Ishikawa (cell line): Measurements from ENCODE around the gene TPM3.

Experiments
- EP300 ChIP-seq: IDR thresholded peaks from 2 replicates; pipeline ENCODE4 v1.6.1; 2012; ENCODE audit warnings: borderline replicate concordance
- NFIC ChIP-seq: IDR thresholded peaks from 2 replicates; pipeline ENCODE4 v1.6.1; 2012
- RAD21 ChIP-seq: IDR thresholded peaks from 2 replicates; pipeline ENCODE4 v1.6.1; 2012; ENCODE audit warnings: low read depth
- REST ChIP-seq: IDR thresholded peaks from 2 replicates; pipeline ENCODE4 v1.6.1; 2012; ENCODE audit warnings: low read depth, mild to moderate bottlenecking
- TF ChIP-seq, protein P1 (sequence below): IDR thresholded peaks from 2 replicates; pipeline ENCODE4 v1.6.1; 2012

DNA sequence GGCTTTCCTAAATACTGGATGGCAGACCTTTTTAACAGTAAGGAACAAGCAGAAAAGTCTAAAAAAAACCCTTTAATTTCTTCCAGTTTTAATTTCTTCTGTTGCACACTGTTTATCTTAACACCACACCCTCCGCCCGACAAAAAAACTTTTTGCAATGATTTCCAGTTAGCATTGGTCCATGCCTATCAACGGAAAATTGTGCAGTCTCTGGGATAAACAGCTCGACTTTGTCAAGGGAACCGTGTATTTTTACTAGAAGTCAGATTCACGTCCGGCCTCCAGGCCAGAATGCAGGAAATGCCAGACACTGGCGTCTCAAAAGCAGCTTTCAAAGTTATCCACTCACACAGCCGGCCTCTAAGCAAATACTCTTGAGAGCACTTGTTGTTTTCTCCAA lies 36.6 kb downstream of the TPM3 start:
- no peak for TF ChIP-seq NFIC
- no peak for TF ChIP-seq EP300
- TF ChIP-seq, protein P1, sequence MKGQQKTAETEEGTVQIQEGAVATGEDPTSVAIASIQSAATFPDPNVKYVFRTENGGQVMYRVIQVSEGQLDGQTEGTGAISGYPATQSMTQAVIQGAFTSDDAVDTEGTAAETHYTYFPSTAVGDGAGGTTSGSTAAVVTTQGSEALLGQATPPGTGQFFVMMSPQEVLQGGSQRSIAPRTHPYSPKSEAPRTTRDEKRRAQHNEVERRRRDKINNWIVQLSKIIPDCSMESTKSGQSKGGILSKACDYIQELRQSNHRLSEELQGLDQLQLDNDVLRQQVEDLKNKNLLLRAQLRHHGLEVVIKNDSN, result no peak
- TF ChIP-seq REST, result no peak
- TF ChIP-seq RAD21, result no peak
